ENCODE data around the gene TPSB2.

- TF ChIP-seq CTCF (IDR thresholded peaks at IDR 0.05; ENCODE audit: low read depth, low read length, poor library complexity, severe bottlenecking) (no peak), EZH2phosphoT487 (IDR thresholded peaks at IDR 0.05; ENCODE audit: borderline replicate concordance, low read length) (no peak)
Measured at GRCh38 chr16:1277151-1277598, 47.2 kb upstream of the TPSB2 start.

All from DOHH2 (cell line).